BJ (cell line): Measurements from ENCODE around the gene RAPGEF6. TPM values are rescaled to one million over a fixed set of nuclear protein-coding genes. Genes with fewer than 3 reads are reported as not detected.

Source experiments
- CTCF ChIA-PET: fragments of 350-600 bp; formaldehyde crosslinking; extraction: SDS; loops from one replicate; lab custom pipeline; 2021; ENCODE audit warnings: antibody characterized with exemption, inconsistent platforms; lab: Yijun Ruan, JAX
- POLR2A ChIA-PET: fragments of 300-600 bp; sonication (Branson Sonifier 250); formaldehyde crosslinking; extraction: SDS; loops from one replicate; lab custom pipeline; 2021; ENCODE audit warnings: antibody characterized with exemption; lab: Charles Lee
- DNase-seq: peaks from one replicate; pipeline ENCODE4 v3.0.0-alpha.2; 2011; ENCODE audit warnings: low read depth
- H3K27me3 ChIP-seq: 2 replicates; pipeline ENCODE4 v1.6.0; 2011; ENCODE audit warnings: low read length; ENCODE audit not compliant: control insufficient read depth, insufficient read depth
- H3K36me3 ChIP-seq: 2 replicates; pipeline ENCODE4 v1.5.1; 2011; ENCODE audit warnings: low read length; ENCODE audit not compliant: control insufficient read depth, insufficient read depth
- H3K4me3 ChIP-seq: 2 replicates; pipeline ENCODE4 v1.5.1; 2011; ENCODE audit warnings: low read depth, mild to moderate bottlenecking, control low read depth, low read length
- CTCF ChIP-seq: IDR thresholded peaks from 2 replicates; pipeline ENCODE4 v1.5.1; 2011; ENCODE audit warnings: low read depth, mild to moderate bottlenecking, control low read depth, inconsistent platforms, low read length, moderate library complexity; ENCODE audit not compliant: insufficient read depth
- polyA plus RNA-seq: library from polyadenylated mRNA; depleted of rRNA; stranded (reverse); fragments of >200 nt; gene quantifications from 2 replicates; pipeline ENCODE4 v1.2.3, GENCODE V29; 2011

RAPGEF6 gene
- polyA plus RNA-seq, 1 experiment, result 6.2 TPM

GRCh38 chr5:131539251-131539650 is 95.8 kb downstream of the RAPGEF6 start:
- DNase-seq, result no peak
- no peak overlapping the region for H3K4me3 ChIP-seq
- no peaks in the 10 kb centered on the region for H3K27me3 ChIP-seq
- no peak for TF ChIP-seq CTCF
- H3K36me3 ChIP-seq, result no peaks in the 10 kb centered on the region; the same call in 1 of the 2 replicates
- ChIA-PET POLR2A (no interaction called here), CTCF (interaction anchor here (1.5 kb wide), 1 partner anchor 90 kb away, joined by 3 read pairs; no protein-coding TSS in a partner anchor)

- H3K27me3 ChIP-seq, result no peaks in the 10 kb centered on the region
- ChIA-PET POLR2A (no interaction called here), CTCF (no interaction called here)
- no peak overlapping the region for H3K4me3 ChIP-seq
- no peak for TF ChIP-seq CTCF
- DNase-seq, result no peak
- H3K36me3 ChIP-seq, result no peaks in the 10 kb centered on the region; the same call in 1 of the 2 replicates
Observed at GRCh38 chr5:131538177-131538593, 96.8 kb downstream of the RAPGEF6 start.

GRCh38 chr5:131536850-131537448 is 98.1 kb downstream of the RAPGEF6 start:
- no peak overlapping the region for H3K4me3 ChIP-seq
- no peaks in the 10 kb centered on the region for H3K27me3 ChIP-seq
- POLR2A ChIA-PET, result no interaction called here
- TF ChIP-seq CTCF, result no peak
- DNase-seq, result no peak
- no peaks in the 10 kb centered on the region; the same call in 1 of the 2 replicates for H3K36me3 ChIP-seq
- CTCF ChIA-PET, result no interaction called here

GRCh38 chr5:131536211-131536826 is 98.7 kb downstream of the RAPGEF6 start:
- CTCF ChIA-PET, result no interaction called here

GRCh38 chr5:131534974-131535373 is 100.1 kb downstream of the RAPGEF6 start:
- no peak for DNase-seq
- no peaks in the 10 kb centered on the region for H3K27me3 ChIP-seq
- CTCF ChIA-PET, result no interaction called here
- POLR2A ChIA-PET, result no interaction called here
- H3K4me3 ChIP-seq, result no peak overlapping the region
- no peak for TF ChIP-seq CTCF
- H3K36me3 ChIP-seq, result no peaks in the 10 kb centered on the region

More at GRCh38 chr5:131536211-131536826, 98.7 kb downstream of the RAPGEF6 start:
- Histone ChIP-seq H3K36me3 (no peaks in the 10 kb centered on the region; the same call in 1 of the 2 replicates), H3K4me3 (no peak overlapping the region), H3K27me3 (no peaks in the 10 kb centered on the region)
- DNase-seq, result no peak
- POLR2A ChIA-PET, result interaction anchor here (0.6 kb wide), 1 partner anchor 27 kb away, joined by 5 read pairs; no protein-coding TSS in a partner anchor
- TF ChIP-seq CTCF, result no peak
